ENCODE measurements around the gene ABCB6. TPM values are rescaled to one million over a fixed set of nuclear protein-coding genes. Genes with fewer than 3 reads are reported as not detected.

Gene ABCB6
- total RNA-seq, 2 donors from 2014 or later, result 31.9 to 32.1 TPM

- no peak overlapping the region for H3K4me3 ChIP-seq
- 91% methylated on average over 6 of the region's 6 CpGs for WGBS
- peaks cover 22% of the 10 kb centered on the region for H3K4me1 ChIP-seq (replicated peaks)
- DNase-seq (ENCODE audit: low spot score), result no peak
- peaks cover 6 to 11% of the 10 kb centered on the region in 2 donors for H3K36me3 ChIP-seq
- no peaks in the 10 kb centered on the region for H3K9me3 ChIP-seq
- H3K27ac ChIP-seq, result no peak overlapping the region
- no peaks in the 10 kb centered on the region for H3K27me3 ChIP-seq (replicated peaks; ENCODE audit: insufficient read depth)
- intact Hi-C loops (cut with DNase I), result loop anchor here (5.0 to 10.0 kb wide), 2 partner anchors 37 to 80 kb away; partner anchors contain the start of genes CNPPD1 and RETREG2
- TF ChIP-seq POLR2A (IDR thresholded peaks at IDR 0.05), result no peak
- TF ChIP-seq POLR2AphosphoS5 (IDR thresholded peaks at IDR 0.05), result no peak
- no peak for TF ChIP-seq CTCF (IDR thresholded peaks at IDR 0.05)
Measured at GRCh38 chr2:219214786-219215185, 4.0 kb downstream of the ABCB6 start.

GRCh38 chr2:219214141-219214540 lies 4.6 kb downstream of the ABCB6 start:
- DNase-seq (ENCODE audit: low spot score), result no peak
- Histone ChIP-seq H3K4me1 (replicated peaks) (peaks cover 15% of the 10 kb centered on the region), H3K27ac (no peak overlapping the region), H3K36me3 (peaks cover 6 to 14% of the 10 kb centered on the region in 2 donors), H3K9me3 (no peaks in the 10 kb centered on the region), H3K4me3 (no peak overlapping the region), H3K27me3 (replicated peaks; ENCODE audit: insufficient read depth) (no peaks in the 10 kb centered on the region)
- WGBS, result 94% methylated on average over 15 of the region's 15 CpGs
- intact Hi-C loops (cut with DNase I), result loop anchor here (10.0 kb wide), 1 partner anchor 81 kb away; no protein-coding TSS in a partner anchor
- TF ChIP-seq CTCF (IDR thresholded peaks at IDR 0.05) (no peak), POLR2AphosphoS5 (IDR thresholded peaks at IDR 0.05) (no peak), POLR2A (IDR thresholded peaks at IDR 0.05) (no peak)

GRCh38 chr2:219213486-219214071 lies 5.2 kb downstream of the ABCB6 start:
- no peak for TF ChIP-seq POLR2A (IDR thresholded peaks at IDR 0.05)
- TF ChIP-seq POLR2AphosphoS5 (IDR thresholded peaks at IDR 0.05), result no peak
- TF ChIP-seq CTCF (IDR thresholded peaks at IDR 0.05), result no peak
- no peak for DNase-seq (ENCODE audit: low spot score)
- intact Hi-C loops (cut with DNase I), result loop anchor here (10.0 kb wide), 1 partner anchor 81 kb away; no protein-coding TSS in a partner anchor
- no peak overlapping the region for H3K4me3 ChIP-seq
- peaks cover 14% of the 10 kb centered on the region for H3K4me1 ChIP-seq (replicated peaks)
- no peaks in the 10 kb centered on the region for H3K27me3 ChIP-seq (replicated peaks; ENCODE audit: insufficient read depth)
- H3K36me3 ChIP-seq, result peaks cover 6 to 14% of the 10 kb centered on the region in 2 donors
- WGBS, result 91% methylated on average over 10 of the region's 10 CpGs
- no peak overlapping the region for H3K27ac ChIP-seq
- H3K9me3 ChIP-seq, result no peaks in the 10 kb centered on the region

DNA sequence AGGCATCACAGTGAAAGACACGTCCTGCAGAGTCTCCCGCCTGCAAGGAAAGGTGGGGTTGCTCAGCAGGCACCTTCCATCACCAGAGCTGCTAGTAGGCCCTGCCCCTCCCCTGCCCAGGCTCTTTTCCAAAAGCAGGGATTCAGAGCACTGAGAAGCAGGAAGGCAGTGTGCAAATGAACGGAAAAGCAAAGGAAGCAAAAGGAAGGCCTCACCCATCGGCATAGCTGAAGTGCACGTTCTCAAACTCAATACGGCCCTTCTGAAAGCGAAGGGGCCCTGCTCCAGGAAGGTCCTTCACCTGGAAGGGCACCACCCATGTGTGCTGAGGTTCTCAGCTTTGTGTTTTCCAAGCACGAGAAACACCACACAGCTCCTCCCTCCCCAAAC lies 5.7 kb downstream of the ABCB6 start:
- intact Hi-C loops (cut with DNase I), result loop anchor here (10.0 kb wide), 1 partner anchor 82 kb away; no protein-coding TSS in a partner anchor

More for the DNA sequence above, 5.7 kb downstream of the ABCB6 start:
- no peak overlapping the region for H3K27ac ChIP-seq
- TF ChIP-seq CTCF (IDR thresholded peaks at IDR 0.05) (no peak), POLR2A (IDR thresholded peaks at IDR 0.05) (no peak), POLR2AphosphoS5 (IDR thresholded peaks at IDR 0.05) (no peak)
- H3K27me3 ChIP-seq (replicated peaks; ENCODE audit: insufficient read depth), result no peaks in the 10 kb centered on the region
- 81% methylated on average over 8 of the region's 8 CpGs for WGBS
- DNase-seq (ENCODE audit: low spot score), result no peak
- no peak overlapping the region for H3K4me3 ChIP-seq
- no peaks in the 10 kb centered on the region for H3K9me3 ChIP-seq
- peaks cover 6 to 14% of the 10 kb centered on the region in 2 donors for H3K36me3 ChIP-seq
- H3K4me1 ChIP-seq (replicated peaks), result peaks cover 11% of the 10 kb centered on the region
